COLO668 (cell line): ENCODE results near the gene SORL1.
"Not testable (repeated sequence)": the region's sequence is repeated elsewhere in the genome, so short reads cannot be mapped to it uniquely, and the experiment has no call there.

Source experiments
- DNase-seq: peaks from one replicate; lab custom pipeline; 2025; ENCODE audit not compliant: unreplicated experiment; lab: John Stamatoyannopoulos, UW

Gene SORL1

DNA sequence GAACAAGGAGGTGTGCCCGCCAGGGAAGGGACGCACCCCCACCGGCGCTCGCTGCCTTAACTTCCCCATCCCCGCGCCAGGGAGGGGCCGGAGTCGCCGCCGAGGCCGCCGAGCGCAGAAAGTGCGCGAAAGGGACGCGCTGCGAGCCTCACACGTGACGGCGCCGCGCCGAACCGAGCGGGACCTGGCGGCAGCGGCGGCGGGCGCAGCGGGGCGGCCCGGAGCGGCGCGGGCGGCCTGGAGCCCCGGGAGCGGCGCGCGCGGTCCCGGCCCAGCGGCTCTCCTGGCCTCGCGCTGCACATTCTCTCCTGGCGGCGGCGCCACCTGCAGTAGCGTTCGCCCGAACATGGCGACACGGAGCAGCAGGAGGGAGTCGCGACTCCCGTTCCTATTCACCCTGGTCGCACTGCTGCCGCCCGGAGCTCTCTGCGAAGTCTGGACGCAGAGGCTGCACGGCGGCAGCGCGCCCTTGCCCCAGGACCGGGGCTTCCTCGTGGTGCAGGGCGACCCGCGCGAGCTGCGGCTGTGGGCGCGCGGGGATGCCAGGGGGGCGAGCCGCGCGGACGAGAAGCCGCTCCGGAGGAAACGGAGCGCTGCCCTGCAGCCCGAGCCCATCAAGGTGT, at the start of gene SORL1:
Gene SORL1, plus strand, starts transcription at position 329 of the 623 bp plus-strand sequence. Its CDS starts 18 bp downstream, at position 347.
- DNase-seq = peak; percentile 87

DNA sequence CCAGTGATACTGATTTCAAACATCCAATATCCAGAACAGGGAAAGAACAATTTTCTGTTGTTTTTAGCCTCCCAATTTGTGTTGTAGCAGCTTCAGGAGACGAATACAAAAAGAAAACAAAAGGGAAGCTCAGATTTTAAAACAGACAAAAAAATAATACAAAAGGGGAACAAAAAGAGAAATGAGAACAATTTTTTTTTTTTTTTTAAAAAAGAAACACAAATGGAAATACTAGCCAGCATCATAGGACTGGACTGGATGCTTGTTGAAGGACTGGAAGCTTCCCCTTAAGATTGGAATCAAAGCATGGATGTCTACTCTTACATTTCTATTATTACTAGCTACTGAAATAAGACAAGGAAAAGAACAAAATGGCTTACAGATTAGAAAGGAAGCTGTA, 46.5 kb upstream of the SORL1 start:
- no peak for DNase-seq

GRCh38 chr11:121406291-121406690, 45.8 kb upstream of the SORL1 start:
- no peak for DNase-seq

DNA sequence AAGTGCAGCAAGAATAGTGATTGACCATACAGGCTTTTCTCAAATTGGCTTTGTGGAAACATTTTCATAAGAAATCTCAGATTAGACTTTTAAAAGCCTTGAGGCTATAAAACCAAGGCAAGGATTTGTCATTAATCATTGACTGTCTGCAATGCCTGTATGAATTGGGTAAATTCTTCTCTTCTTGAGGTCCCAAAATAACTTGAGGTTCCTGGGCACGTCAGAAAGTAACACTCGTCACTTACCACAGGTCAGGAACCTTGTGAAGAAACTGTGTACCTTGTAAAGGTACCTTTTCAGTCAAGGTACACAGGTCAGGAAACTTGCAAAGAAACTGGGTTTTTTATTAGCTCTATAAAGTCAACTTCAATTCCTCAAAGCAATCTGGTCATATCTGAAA, 43.3 kb upstream of the SORL1 start:
- no peak for DNase-seq

DNA sequence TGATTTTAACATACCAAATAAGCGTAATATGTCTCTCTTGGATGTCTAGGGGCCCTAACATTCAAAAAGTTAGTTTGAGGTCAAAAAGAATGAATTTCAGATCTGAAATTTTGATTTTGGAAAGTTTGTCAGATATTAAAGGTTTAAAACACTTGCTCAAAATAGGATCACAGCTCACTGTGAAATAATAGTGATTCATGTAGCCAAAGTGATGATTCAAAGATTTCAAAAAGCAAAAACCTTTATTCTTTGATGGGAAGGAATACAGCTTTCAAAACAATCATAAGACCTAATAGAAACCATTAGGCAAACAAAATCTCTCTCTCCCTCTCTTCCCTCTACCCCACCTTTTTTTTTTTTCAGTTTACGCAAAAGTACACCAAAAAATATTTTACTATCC, 42.1 kb upstream of the SORL1 start:
- not testable (repeated sequence) for DNase-seq

GRCh38 chr11:121411330-121411729, 40.8 kb upstream of the SORL1 start:
- DNase-seq = not testable (repeated sequence)

- DNase-seq = no peak
These were observed 40.0 kb upstream of the SORL1 start for GRCh38 chr11:121412000-121412587.

DNA sequence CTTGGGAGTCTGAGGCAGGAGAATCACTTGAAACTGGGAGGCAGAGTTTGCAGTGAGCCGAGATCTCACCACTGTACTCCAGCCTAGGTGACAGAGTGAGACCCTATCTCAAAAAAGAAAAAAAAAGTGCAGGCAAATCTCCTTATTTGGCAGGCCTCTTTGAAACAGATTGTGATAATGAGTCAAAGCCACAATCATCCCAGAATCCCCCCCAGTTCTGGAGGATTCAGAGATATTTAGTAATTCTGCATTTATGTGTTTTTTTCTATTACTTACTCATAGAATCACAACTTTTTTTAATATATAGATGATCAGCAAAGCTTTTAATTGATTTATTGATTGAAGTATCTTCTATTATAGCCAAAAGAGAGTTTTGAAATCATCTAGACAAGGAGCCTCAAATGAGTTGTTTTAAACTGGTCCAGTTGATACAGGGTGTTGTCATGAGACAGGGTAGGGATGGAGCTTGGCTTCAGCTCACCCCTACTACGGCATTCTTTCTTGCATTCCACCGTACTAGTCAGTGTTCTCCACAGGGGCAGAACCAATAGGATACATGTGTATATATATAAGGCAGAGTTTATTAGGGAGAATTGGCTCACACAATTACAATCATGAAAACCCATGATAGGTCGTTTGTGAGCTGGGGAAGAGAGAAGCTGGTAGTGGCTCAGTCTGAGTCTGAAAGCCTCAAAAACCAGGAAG, 39.3 kb upstream of the SORL1 start:
- DNase-seq = no peak

DNA sequence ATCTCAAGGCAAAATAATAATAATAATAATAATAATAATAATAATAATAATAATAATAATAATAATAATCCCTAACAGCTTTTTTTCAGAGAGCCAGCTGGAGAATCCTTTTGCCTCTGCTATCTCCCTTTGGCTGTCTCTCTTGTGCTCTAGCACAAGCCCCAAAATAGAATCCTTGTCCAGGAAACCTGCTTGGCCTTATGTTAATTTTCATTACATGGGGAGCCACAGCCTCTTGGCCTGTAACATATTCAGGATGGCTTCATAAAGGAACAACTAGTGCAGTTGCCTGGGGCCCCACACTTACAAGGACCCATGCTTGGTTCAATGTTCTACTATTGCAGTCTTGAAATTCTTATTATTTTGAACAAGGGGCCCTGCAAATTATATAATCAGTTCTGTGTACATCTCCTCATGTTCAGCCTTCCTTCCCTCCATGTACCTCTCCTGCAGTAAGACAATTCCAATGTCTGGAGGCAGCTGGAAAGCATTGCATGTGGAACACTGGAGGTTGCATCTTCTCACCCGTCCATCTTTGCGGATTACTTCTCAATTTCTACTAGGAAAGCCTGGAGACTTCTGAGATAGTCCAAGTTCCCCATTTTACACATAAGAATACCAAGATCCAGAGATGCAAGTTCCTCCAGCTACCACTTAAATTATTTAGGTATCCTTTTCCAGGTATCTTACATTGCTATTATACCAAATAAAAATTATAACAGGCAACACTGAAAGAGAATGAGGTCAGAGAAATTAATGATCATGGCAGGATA, 37.8 kb upstream of the SORL1 start:
- DNase-seq = no peak

DNA sequence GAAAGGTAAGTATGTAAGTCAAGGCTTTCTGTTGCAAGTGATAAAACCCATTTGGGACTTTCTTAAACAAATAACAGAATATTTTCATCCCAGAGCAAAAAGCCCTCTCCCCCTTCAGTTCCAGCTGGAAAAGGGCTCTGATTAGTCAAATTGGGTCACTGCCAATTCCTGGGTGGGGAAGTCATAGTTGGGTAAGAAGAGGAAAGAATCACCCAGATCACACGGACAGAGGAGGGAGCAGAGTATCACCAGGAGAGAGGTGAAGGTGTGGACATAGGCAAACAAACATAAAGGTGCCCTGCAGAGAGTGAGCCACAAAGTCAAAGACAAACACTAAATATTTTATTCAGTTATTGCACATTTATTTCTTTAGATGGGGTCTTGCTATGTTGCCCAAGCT, 36.3 kb upstream of the SORL1 start:
- no peak for DNase-seq

GRCh38 chr11:121417055-121417551, 35.0 kb upstream of the SORL1 start:
- no peak for DNase-seq

DNA sequence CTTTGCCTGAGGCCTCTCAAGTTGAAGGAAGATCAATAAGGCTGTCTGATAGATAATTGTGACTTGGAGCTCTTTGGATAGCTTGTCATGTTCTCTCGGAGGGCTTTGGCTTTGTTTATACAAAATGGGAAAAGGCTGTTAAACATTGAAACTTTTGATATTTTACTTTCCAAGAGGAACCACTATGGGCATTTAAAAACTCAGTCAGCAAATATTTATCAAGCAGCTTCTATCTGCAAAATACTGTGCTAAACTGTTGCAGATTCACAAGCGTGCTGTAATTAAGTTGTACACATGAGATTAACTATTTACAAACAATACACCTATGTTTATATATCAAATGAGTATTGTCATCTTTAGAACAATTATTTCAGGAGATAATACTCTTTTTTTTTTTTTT, 34.5 kb upstream of the SORL1 start:
- no peak for DNase-seq

DNA sequence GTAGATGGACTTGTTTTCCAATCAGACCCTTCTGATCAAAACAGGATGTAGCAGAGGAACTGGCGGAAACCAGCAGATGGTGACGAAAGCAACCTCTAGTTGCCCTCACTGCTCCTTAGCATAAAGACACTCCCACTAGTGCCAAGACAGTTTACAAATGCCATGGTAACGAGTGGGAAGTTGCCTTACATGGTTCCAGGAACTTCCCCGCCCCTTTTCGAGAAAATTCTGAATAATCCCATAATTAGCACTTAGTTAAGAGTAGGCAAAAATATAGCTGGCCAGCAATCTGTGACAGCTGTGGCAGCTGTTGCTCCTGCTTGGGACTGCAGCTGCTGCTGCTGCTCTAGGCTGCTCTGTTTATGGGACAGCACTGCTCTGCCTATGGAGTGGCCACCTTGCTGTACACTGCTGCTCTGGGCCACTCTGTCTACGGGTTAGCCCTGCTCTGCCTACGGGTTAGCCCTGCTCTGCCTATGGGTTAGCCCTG, 33.4 kb upstream of the SORL1 start:
- DNase-seq = no peak

DNA sequence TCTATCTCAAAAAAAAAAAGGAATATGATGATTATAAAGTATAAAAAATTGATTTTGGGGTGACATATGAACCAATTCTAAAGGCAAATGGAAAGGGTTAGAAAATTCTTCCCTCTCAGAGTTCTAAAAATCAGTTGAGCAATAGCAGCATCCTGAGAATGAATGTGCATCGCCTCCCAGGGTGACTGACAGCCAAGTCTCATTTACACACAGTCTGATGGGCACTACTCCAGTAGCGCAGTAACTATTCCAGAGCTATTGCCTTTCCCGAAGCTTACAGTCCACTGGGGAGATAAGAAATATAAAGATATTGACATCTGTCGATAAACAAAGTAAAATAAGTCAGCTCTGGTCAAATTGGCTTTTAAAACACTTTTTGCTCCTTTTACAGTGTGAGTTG, 32.3 kb upstream of the SORL1 start:
- DNase-seq = no peak

- DNase-seq = no peak
These were observed 31.7 kb upstream of the SORL1 start for GRCh38 chr11:121420398-121420797.

- DNase-seq = no peak
These were observed 30.8 kb upstream of the SORL1 start for GRCh38 chr11:121421149-121421901.

- DNase-seq = no peak
These were observed 29.4 kb upstream of the SORL1 start for GRCh38 chr11:121422675-121423074.

DNA sequence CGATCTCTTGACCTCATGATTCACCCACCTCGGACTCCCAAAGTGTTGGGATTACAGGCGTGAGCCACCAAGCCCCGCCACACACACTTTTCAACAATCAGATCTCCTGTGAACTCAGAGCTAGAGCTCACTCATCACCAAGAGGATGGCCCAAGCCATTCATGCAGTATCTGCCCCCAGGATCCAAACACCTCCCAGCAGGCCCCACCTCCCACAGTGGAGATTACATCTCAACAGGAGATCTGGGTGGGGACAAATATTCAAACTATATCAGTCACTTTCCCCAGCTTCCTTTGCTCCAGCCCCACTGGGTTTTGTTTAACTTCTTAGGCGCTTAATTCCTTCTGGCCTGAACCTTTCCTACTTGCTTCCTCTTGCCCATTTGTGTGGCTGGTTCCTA, 26.3 kb upstream of the SORL1 start:
- DNase-seq = no peak

DNA sequence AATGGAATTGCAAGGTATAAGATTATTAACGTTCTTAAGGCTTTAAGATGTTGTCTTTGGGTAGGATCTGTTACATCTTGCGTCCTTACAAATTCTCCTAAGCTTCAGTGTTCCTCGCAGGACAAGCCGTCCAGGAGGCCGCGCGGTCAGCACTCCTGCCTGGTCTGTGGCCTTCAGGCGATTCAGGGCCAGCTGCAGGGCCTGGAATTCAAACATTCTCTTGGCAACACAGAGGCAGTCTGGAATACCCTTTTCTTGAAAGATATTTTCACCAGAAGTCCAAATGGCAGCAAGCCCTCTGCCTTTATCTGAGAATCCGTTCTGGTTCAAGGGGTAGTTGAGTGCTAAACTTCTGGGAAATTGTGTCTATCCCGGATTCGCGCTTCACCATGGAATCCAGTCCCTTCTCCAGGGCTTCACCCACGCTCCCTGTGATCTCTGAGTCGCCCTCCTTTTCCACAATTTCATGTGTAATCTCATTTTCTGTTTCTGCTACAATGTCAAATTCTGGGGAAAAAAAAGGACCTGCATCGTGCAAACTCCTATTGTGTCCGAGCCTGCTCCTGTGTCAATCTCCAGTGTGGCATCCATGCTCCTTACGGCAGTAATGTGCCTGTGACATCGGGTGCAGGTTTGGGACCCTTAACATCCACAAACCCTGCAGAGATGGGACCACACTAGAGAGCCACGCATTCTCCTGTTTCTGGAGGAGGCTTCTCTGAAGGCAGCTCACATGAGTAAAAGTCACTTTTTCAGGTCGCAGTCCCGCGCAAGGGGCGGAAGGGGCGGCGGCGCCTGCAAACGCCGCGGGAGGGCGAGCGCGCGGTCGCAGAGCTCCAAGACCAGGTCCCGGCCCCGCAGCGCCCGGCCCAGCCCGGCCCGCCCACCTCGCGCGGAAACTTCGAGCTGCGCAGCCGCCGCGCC, 25.4 kb upstream of the SORL1 start:
- peak; percentile 66 for DNase-seq

DNA sequence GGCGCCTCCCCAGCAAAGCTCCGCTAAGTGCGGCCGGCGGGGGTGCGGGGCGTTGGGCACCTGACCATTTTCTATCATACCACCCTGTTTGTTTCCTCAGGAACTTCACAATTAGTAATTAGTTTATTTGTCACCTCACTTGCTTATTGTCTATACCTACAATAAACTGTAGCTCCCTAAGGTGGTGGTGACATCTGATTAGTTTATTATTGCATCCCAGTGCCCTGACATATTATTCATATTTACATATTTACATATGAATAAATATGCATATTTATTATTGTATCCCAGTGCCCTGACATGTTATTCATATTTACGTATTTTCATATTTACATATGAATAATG, 24.7 kb upstream of the SORL1 start:
- no peak for DNase-seq
